Neural progenitor cell (in vitro differentiated cells): Measurements from ENCODE around the gene TAGLN. TPM values are rescaled to one million over a fixed set of nuclear protein-coding genes. Genes with fewer than 3 reads are reported as not detected.

Source experiments
- DNase-seq: peaks from one replicate; pipeline ENCODE4 v3.0.0-alpha.2; 2016; ENCODE audit warnings: low spot score
- H2AFZ ChIP-seq: fragments of 200-600 bp; sonication (generic); replicated peaks from 2 replicates; pipeline ENCODE4 v1.6.1; 2016; ENCODE audit warnings: antibody characterized with exemption
- H3F3A ChIP-seq: fragments of 200-600 bp; sonication (generic); 2 replicates; pipeline ENCODE4 v1.6.1; 2016; ENCODE audit warnings: antibody characterized with exemption, low read depth
- H3K27ac ChIP-seq: fragments of 200-600 bp; sonication (generic); 2 replicates; pipeline ENCODE4 v1.5.1; 2016; ENCODE audit warnings: mild to moderate bottlenecking
- H3K27me3 ChIP-seq: fragments of 200-600 bp; sonication (generic); 2 replicates; pipeline ENCODE4 v1.6.1; 2016; ENCODE audit warnings: mild to moderate bottlenecking, moderate library complexity
- H3K36me3 ChIP-seq: fragments of 200-600 bp; sonication (generic); 2 replicates; pipeline ENCODE4 v1.5.1; 2016
- H3K4me1 ChIP-seq: fragments of 200-600 bp; sonication (generic); 2 replicates; pipeline ENCODE4 v1.6.1; 2016; ENCODE audit warnings: mixed run types
- H3K4me2 ChIP-seq: fragments of 200-600 bp; sonication (generic); 2 replicates; pipeline ENCODE4 v1.6.1; 2016
- H3K4me3 ChIP-seq: fragments of 200-600 bp; sonication (generic); 2 replicates; pipeline ENCODE4 v1.5.1; 2016
- H3K79me2 ChIP-seq: fragments of 200-600 bp; sonication (generic); 2 replicates; pipeline ENCODE4 v1.6.1; 2016; ENCODE audit warnings: low read depth
- H3K9ac ChIP-seq: fragments of 200-600 bp; sonication (generic); 2 replicates; pipeline ENCODE4 v1.6.1; 2016
- H3K9me3 ChIP-seq: fragments of 200-600 bp; sonication (generic); 2 replicates; pipeline ENCODE4 v1.5.1; 2016; ENCODE audit warnings: low read depth
- H4K20me1 ChIP-seq: fragments of 200-600 bp; sonication (generic); 2 replicates; pipeline ENCODE4 v1.6.1; 2016; ENCODE audit warnings: low read depth
- H3K27ac Mint-ChIP-seq: 3 replicates; pipeline ENCODE4 v1.8.0; 2021; ENCODE audit warnings: mixed read lengths
- H3K27me3 Mint-ChIP-seq: 2 replicates; pipeline ENCODE4 v1.8.0; 2022; ENCODE audit warnings: low read depth, mild to moderate bottlenecking, inconsistent platforms, moderate library complexity, mixed read lengths; ENCODE audit not compliant: insufficient read depth
- H3K36me3 Mint-ChIP-seq: 3 replicates; pipeline ENCODE4 v1.8.0; 2021; ENCODE audit warnings: mixed read lengths
- H3K4me1 Mint-ChIP-seq: 3 replicates; pipeline ENCODE4 v1.8.0; 2021; ENCODE audit warnings: mixed read lengths
- H3K4me3 Mint-ChIP-seq: 3 replicates; pipeline ENCODE4 v1.8.0; 2021; ENCODE audit warnings: mild to moderate bottlenecking, moderate library complexity, mixed read lengths
- H3K9me3 Mint-ChIP-seq: 3 replicates; pipeline ENCODE4 v1.8.0; 2020; ENCODE audit warnings: mixed read lengths
- EZH2 ChIP-seq: fragments of 200-600 bp; sonication (generic); IDR thresholded peaks from 2 replicates; pipeline ENCODE4 v1.6.1; 2017; ENCODE audit warnings: antibody characterized with exemption, mild to moderate bottlenecking, moderate library complexity
- EZH2phosphoT487 ChIP-seq: fragments of 200-600 bp; sonication (generic); IDR thresholded peaks from 2 replicates; pipeline ENCODE4 v1.6.1; 2017; ENCODE audit warnings: antibody characterized with exemption
- total RNA-seq: library from RNA; depleted of rRNA; stranded (reverse); fragments of >200 nt; gene quantifications from 2 replicates; pipeline ENCODE4 v1.2.3, GENCODE V29; 2015; ENCODE audit warnings: low replicate concordance
- TF ChIP-seq, protein P1 (sequence below): fragments of 200-600 bp; sonication (generic); IDR thresholded peaks from 2 replicates; pipeline ENCODE4 v1.5.1; 2017; ENCODE audit warnings: antibody characterized with exemption, mild to moderate bottlenecking

TAGLN gene
- total RNA-seq, 1 donor from 2014 or later, result 24.5 TPM

DNA sequence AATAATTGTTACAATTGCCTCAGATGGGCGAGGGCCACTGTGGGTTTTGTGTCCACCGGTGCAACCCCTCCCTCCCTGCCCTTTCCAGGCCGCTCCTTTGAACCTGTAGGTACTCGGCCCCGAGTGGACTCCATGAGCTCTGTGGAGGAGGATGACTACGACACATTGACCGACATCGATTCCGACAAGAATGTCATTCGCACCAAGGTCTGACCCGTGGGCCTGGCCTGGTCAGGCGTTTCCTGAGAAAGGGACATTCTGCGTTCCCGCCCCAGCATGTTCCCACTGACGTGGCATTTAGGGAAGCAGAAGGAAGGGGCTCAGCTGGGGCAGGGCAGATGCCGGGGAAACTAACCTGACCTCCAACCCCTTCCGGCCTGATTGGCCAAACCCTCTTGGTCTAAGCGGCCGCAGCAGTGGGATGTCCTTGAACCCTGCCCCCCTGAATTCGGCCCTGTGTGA, 10.5 kb upstream of the TAGLN start:
- H3K4me1 Mint-ChIP-seq, result no peaks in the 10 kb centered on the region
- H3K27ac Mint-ChIP-seq, result no peak overlapping the region
- peaks cover 5% of the 10 kb centered on the region for H3K36me3 Mint-ChIP-seq
- Histone ChIP-seq H2AFZ (no peak overlapping the region), H3K4me2 (no peak overlapping the region), H3K9ac (no peak overlapping the region), H3F3A (no peaks in the 10 kb centered on the region), H3K9me3 (no peaks in the 10 kb centered on the region), H3K4me3 (no peak overlapping the region), H3K79me2 (no peaks in the 10 kb centered on the region), H3K27me3 (no peaks in the 10 kb centered on the region), H3K27ac (no peak overlapping the region), H4K20me1 (no peaks in the 10 kb centered on the region), H3K4me1 (no peaks in the 10 kb centered on the region), H3K36me3 (no peaks in the 10 kb centered on the region)
- H3K9me3 Mint-ChIP-seq, result no peaks in the 10 kb centered on the region
- no peak overlapping the region for H3K4me3 Mint-ChIP-seq
- TF ChIP-seq, protein P1, sequence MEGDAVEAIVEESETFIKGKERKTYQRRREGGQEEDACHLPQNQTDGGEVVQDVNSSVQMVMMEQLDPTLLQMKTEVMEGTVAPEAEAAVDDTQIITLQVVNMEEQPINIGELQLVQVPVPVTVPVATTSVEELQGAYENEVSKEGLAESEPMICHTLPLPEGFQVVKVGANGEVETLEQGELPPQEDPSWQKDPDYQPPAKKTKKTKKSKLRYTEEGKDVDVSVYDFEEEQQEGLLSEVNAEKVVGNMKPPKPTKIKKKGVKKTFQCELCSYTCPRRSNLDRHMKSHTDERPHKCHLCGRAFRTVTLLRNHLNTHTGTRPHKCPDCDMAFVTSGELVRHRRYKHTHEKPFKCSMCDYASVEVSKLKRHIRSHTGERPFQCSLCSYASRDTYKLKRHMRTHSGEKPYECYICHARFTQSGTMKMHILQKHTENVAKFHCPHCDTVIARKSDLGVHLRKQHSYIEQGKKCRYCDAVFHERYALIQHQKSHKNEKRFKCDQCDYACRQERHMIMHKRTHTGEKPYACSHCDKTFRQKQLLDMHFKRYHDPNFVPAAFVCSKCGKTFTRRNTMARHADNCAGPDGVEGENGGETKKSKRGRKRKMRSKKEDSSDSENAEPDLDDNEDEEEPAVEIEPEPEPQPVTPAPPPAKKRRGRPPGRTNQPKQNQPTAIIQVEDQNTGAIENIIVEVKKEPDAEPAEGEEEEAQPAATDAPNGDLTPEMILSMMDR, result no peak
- TF ChIP-seq EZH2phosphoT487 (no peak), EZH2 (no peak)
- peaks cover 2% of the 10 kb centered on the region for H3K27me3 Mint-ChIP-seq
- no peak for DNase-seq

DNA sequence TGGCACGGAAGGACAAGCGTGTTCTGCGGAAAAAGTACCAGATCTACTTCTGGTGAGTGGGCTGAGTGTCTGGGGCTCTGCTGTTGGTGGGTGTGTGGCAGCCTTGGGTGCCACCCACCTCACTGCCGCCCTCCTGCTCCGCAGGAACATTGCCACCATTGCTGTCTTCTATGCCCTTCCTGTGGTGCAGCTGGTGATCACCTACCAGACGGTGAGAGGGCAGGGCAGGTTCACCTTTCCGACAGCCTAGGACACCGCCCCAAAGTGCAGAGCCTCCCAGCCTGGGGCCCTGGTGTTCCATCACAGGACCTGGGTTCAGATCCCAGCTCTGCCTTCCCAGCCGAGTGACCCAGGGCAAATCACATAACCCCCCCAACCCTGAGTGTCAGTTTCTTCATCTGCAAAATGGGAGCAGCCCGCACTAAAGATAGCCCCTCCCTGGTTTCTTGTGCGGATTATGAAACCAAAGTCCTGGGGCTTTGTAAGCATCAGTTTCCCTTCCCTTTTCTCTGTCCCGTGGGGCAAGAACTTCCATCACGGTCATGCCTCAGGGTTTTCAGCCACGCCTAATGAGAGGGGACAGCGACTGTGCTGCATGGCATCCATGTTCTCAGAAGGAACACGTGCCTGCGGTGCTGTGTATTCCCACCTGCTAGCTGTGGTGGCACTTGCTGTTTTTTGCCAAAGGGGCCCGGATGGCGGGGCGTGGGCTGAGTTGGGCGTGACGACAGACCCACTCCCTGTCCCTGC, 9.8 kb upstream of the TAGLN start:
- no peak for DNase-seq
- no peak overlapping the region for H3K9ac ChIP-seq
- H3K79me2 ChIP-seq, result no peaks in the 10 kb centered on the region
- no peak overlapping the region for H3K27ac Mint-ChIP-seq
- no peaks in the 10 kb centered on the region for H3K4me1 ChIP-seq
- no peaks in the 10 kb centered on the region for H3F3A ChIP-seq
- no peaks in the 10 kb centered on the region for H3K4me1 Mint-ChIP-seq
- no peaks in the 10 kb centered on the region for H3K36me3 ChIP-seq
- H3K9me3 Mint-ChIP-seq, result no peaks in the 10 kb centered on the region
- no peak overlapping the region for H3K4me3 Mint-ChIP-seq
- H3K27me3 Mint-ChIP-seq, result peaks cover 2% of the 10 kb centered on the region
- no peak overlapping the region for H3K4me2 ChIP-seq
- H4K20me1 ChIP-seq, result no peaks in the 10 kb centered on the region
- no peak for TF ChIP-seq EZH2phosphoT487
- H3K27ac ChIP-seq, result no peak overlapping the region
- H3K36me3 Mint-ChIP-seq, result peaks cover 5% of the 10 kb centered on the region
- H2AFZ ChIP-seq, result no peak overlapping the region
- H3K4me3 ChIP-seq, result no peak overlapping the region
- no peaks in the 10 kb centered on the region for H3K9me3 ChIP-seq
- H3K27me3 ChIP-seq, result no peaks in the 10 kb centered on the region

DNA sequence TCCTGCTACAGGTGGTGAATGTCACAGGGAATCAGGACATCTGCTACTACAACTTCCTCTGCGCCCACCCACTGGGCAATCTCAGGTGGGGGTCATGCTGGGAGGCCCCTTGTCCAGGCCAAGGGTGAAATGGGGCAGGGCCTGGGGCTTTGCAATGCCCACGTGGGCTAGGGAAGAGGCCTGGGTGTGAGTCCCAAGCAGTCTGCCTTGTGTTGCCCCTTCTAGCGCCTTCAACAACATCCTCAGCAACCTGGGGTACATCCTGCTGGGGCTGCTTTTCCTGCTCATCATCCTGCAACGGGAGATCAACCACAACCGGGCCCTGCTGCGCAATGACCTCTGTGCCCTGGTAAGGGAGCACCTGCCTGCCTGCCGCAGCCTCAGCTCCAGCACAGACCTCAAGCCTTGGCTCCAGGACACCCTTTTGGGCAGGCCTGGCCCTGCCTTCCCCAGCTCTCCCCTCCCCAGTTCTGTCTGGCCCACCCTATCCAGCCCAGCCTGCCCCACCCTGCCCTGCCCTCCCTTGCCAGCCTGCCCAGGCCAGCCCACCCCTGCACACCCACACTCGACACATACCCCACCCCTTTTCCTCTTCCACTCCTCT, 9.1 kb upstream of the TAGLN start:
- TF ChIP-seq, protein P1, result no peak
- no peak for TF ChIP-seq EZH2phosphoT487
- no peak for TF ChIP-seq EZH2
- H3K4me2 ChIP-seq, result no peak overlapping the region
- H3K9ac ChIP-seq, result no peak overlapping the region
- no peaks in the 10 kb centered on the region for H3K27me3 ChIP-seq
- H4K20me1 ChIP-seq, result no peaks in the 10 kb centered on the region
- no peak overlapping the region for H3K4me3 Mint-ChIP-seq
- H3F3A ChIP-seq, result no peaks in the 10 kb centered on the region
- H2AFZ ChIP-seq, result no peak overlapping the region
- no peaks in the 10 kb centered on the region for H3K9me3 ChIP-seq
- peaks cover 6% of the 10 kb centered on the region for H3K36me3 Mint-ChIP-seq
- peaks cover 2% of the 10 kb centered on the region for H3K27me3 Mint-ChIP-seq
- H3K79me2 ChIP-seq, result no peaks in the 10 kb centered on the region
- no peaks in the 10 kb centered on the region for H3K9me3 Mint-ChIP-seq
- no peak overlapping the region for H3K27ac Mint-ChIP-seq
- H3K36me3 ChIP-seq, result no peaks in the 10 kb centered on the region
- no peaks in the 10 kb centered on the region for H3K4me1 Mint-ChIP-seq
- DNase-seq, result no peak
- no peak overlapping the region for H3K4me3 ChIP-seq
- no peak overlapping the region for H3K27ac ChIP-seq
- no peaks in the 10 kb centered on the region for H3K4me1 ChIP-seq
